Effector CD4-positive, alpha-beta T cell (primary cell): ENCODE data around the gene PRSS53.
"Not testable (repeated sequence)": the region's sequence is repeated elsewhere in the genome, so short reads cannot be mapped to it uniquely, and the experiment has no call there.

Source experiments
- DNase-seq: peaks from one replicate; pipeline ENCODE4 v3.0.0-alpha.2; 2020

Gene PRSS53

GRCh38 chr16:31117384-31118222 is 28.9 kb upstream of the PRSS53 start, which contains the start of gene KAT8:
Gene KAT8 (plus strand): TSS chr16:31117664. CDS start chr16:31117682, 18 bp downstream.
- DNase-seq: peak; percentile 97

GRCh38 chr16:31114468-31114867 is 25.7 kb upstream of the PRSS53 start:
- no peak for DNase-seq

GRCh38 chr16:31113121-31114120 is 24.7 kb upstream of the PRSS53 start:
- DNase-seq: no peak

GRCh38 chr16:31112711-31113110 is 24.0 kb upstream of the PRSS53 start:
- no peak for DNase-seq

- DNase-seq: no peak
Observed at GRCh38 chr16:31111881-31112466, 23.2 kb upstream of the PRSS53 start.

GRCh38 chr16:31110106-31111034 is 21.6 kb upstream of the PRSS53 start:
- no peak for DNase-seq

- no peak for DNase-seq
Observed at GRCh38 chr16:31109622-31110021, 20.9 kb upstream of the PRSS53 start.

- no peak for DNase-seq
Observed at GRCh38 chr16:31108794-31109558, 20.2 kb upstream of the PRSS53 start.

- peak; percentile 33 for DNase-seq
Observed at GRCh38 chr16:31108035-31108793, 19.5 kb upstream of the PRSS53 start, which contains the start of gene BCKDK. Gene BCKDK (plus strand): TSS chr16:31108386. CDS start chr16:31109224, 838 bp downstream.

- no peak for DNase-seq
Observed at GRCh38 chr16:31107465-31107867, 18.7 kb upstream of the PRSS53 start.

GRCh38 chr16:31106509-31107464 is 18.0 kb upstream of the PRSS53 start:
- no peak for DNase-seq

GRCh38 chr16:31105677-31106213 is 17.0 kb upstream of the PRSS53 start:
- DNase-seq: peak; percentile 68

GRCh38 chr16:31100876-31101641 is 12.3 kb upstream of the PRSS53 start:
- not testable (repeated sequence) for DNase-seq

GRCh38 chr16:31099860-31100638 is 11.3 kb upstream of the PRSS53 start:
- DNase-seq: no peak

GRCh38 chr16:31094424-31095120 is 5.8 kb upstream of the PRSS53 start, which contains the start of gene VKORC1:
Gene VKORC1 (minus strand): TSS chr16:31094797. CDS start chr16:31094729, 68 bp downstream.
- DNase-seq: peak; percentile 81

- no peak for DNase-seq
Observed at GRCh38 chr16:31094088-31094423, 5.3 kb upstream of the PRSS53 start.
